Retinal pigment epithelial cell (primary cell): ENCODE results near the gene KLHL29.

ENCODE experiments used
- DNase-seq: peaks from one replicate; pipeline ENCODE4 v3.0.0-alpha.2; 2010; ENCODE audit warnings: low read depth
- H3K4me3 ChIP-seq: 2 replicates; pipeline ENCODE4 v1.5.1; 2011; ENCODE audit warnings: mild to moderate bottlenecking, low read length, control low read depth, moderate library complexity
- CTCF ChIP-seq: conservative IDR thresholded peaks from 2 replicates; pipeline ENCODE4 v1.5.1; 2011; ENCODE audit warnings: low read depth, low read length, control low read depth, inconsistent platforms

The KLHL29 gene

GRCh38 chr2:23675506-23675905, 290.5 kb downstream of the KLHL29 start:
- no peak overlapping the region for H3K4me3 ChIP-seq
- no peak for TF ChIP-seq CTCF

GRCh38 chr2:23677836-23678235, 292.9 kb downstream of the KLHL29 start:
- no peak for TF ChIP-seq CTCF
- no peak overlapping the region for H3K4me3 ChIP-seq
- DNase-seq, result no peak

More at GRCh38 chr2:23675506-23675905, 290.5 kb downstream of the KLHL29 start:
- DNase-seq, result no peak

- no peak for TF ChIP-seq CTCF
- no peak for DNase-seq
- H3K4me3 ChIP-seq, result no peak overlapping the region
Measured at GRCh38 chr2:23679044-23679443, 294.1 kb downstream of the KLHL29 start.

GRCh38 chr2:23680951-23681350, 296.0 kb downstream of the KLHL29 start:
- DNase-seq, result no peak
- no peak overlapping the region for H3K4me3 ChIP-seq
- TF ChIP-seq CTCF, result no peak

- TF ChIP-seq CTCF, result no peak
- H3K4me3 ChIP-seq, result no peak overlapping the region
- DNase-seq, result no peak
Measured at GRCh38 chr2:23681356-23682140, 296.6 kb downstream of the KLHL29 start.

- DNase-seq, result no peak
- no peak for TF ChIP-seq CTCF
- H3K4me3 ChIP-seq, result no peak overlapping the region
Measured at GRCh38 chr2:23682481-23682880, 297.5 kb downstream of the KLHL29 start.

DNA sequence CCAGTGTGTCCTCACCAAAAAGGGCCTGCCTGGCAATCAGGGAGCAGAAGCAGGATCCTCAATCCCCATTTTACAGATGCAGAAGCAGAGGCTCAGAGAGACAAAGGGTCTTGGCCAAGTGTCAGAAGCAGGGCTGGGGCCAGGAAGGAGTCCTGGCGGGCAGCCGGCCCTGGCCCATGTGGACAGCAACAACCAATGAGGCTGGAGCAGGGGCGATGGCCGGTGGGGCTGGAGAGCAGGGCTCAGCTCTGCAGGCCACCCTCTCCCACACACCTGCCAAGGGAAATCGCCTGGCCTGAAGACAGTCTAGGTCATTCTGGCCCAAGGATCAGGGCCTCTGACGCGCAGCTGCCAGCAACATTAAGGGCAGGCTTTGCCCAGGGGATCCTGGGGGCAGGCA, 298.0 kb downstream of the KLHL29 start:
- DNase-seq, result no peak

More for the DNA sequence above, 298.0 kb downstream of the KLHL29 start:
- no peak for TF ChIP-seq CTCF
- no peak overlapping the region for H3K4me3 ChIP-seq
